GM18867 (cell line): ENCODE data around the gene SMAD6.

Source experiments
- ATAC-seq: cut with Tn5 transposase; IDR thresholded peaks from one replicate; pipeline ENCODE4 v1.9.1; 2021; ENCODE audit warnings: mild to moderate bottlenecking, moderate library complexity; ENCODE audit not compliant: unreplicated experiment

The SMAD6 gene

DNA sequence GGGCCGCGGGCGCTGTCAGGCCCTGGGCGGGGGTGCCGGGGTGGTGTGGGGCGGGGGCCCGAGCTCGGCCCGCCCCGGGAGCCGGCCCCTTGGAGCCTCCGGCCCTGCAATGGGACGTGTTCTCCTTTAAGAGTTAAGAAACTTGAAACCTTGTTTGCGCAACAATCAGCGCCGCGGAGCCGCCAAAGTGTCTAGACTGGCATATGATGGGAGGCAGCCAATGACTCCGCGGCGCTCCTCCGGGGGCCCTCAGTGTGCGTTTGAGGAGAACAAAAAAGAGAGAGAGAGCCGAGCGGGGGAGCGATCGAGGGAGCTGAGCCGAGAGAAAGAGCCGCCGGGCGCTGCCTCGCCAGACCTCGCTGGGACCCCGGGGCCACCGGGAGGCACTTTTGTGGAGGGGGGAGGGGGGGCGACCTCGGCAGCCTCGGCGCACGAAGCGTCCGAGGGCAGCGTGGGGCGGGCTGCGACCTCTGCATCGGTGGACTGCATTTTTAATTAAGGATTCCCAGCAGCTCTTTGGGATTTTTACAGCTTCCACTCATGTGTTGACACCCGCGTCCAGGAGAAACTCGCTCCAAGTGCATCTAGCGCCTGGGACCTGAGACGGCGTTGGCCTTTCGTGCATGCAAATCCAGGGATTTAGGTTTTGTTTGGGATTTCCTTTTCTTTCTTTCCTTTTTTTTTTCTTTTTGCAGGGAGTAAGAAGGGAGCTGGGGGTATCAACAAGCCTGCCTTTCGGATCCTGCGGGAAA is at the start of gene SMAD6:
TSS of gene SMAD6 (plus strand) at position 202 of the 752 bp plus-strand sequence. CDS start 1,023 bp downstream, outside the sequence.
- peak; percentile 35 for ATAC-seq

DNA sequence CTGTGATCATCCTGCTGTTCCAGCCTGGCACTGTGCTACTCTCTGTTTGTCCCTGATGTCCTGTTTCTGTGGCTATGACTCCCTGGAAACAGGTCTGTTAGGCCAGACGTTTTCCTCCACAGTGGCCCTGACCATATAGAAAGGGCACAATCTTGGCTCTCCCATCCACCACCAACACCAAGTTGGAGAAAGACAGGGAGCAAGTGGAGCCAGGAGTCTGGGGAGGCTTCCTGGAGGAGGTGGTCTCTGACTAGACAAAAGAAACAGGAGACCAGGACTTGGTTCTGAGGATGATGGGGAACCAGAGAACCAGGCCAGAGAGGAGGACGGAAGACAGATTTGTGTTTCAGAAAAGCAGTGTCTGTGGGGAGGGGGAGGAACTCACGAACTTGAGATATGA is 49.2 kb upstream of the SMAD6 start:
- no peak for ATAC-seq

DNA sequence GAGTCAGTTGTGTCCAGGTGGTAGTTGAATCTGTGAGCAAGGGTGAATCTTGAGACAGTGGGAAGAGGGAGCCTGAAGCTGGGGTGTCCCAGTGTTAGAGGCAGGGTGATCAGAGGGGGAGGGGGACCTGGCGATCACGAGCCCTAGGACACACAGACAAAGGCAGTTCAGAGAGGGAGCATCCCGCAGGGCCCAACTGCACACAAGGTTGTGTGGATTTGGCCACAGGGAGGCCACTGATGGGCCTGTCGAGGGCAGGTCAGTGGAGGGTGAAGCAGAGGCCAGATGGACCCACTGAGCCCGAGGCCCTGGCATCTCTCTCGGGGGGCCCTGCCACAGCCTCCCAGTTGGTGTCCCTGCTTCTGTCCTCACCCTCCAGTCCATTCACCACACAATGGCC is 48.6 kb upstream of the SMAD6 start:
- no peak for ATAC-seq

DNA sequence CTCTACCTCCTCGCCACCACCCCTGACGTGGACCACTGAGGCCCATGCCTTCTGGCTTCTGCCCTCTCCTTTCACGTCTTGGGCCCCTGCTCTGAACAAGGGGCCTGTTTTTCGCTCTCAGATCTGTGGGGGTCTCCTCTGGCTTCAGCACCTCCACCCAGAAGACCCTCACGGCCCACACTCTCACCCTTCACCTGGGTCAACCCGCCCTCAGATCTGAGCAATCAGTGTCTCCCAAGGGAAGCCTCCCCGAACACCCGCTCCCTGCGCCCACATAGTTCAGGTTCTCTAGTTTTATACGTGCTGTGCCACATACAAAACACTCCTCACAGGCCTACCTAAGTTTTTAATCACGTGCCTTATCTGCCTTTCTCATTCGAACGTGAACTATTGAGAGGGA is 48.2 kb upstream of the SMAD6 start:
- no peak for ATAC-seq

DNA sequence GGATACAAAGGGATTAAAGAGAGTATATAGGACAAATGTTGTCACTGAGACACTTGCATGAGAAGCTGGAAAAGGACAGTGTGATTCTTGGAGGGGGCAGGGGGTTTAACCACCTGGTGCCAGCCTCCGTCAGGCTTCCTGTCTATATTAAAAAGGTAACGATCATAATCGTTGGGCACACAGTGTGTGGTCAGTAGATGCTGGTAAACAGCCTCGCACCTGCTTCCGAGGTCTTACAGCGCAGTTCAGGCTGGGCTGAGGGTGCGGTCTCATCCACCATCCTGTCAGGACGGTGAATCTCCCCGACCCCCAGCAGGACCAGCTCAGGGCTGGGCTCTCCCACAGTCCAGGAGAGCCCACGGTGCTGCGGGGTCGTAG is 47.7 kb upstream of the SMAD6 start:
- no peak for ATAC-seq

- no peak for ATAC-seq
These were observed 47.2 kb upstream of the SMAD6 start for GRCh38 chr15:66654739-66655375.

DNA sequence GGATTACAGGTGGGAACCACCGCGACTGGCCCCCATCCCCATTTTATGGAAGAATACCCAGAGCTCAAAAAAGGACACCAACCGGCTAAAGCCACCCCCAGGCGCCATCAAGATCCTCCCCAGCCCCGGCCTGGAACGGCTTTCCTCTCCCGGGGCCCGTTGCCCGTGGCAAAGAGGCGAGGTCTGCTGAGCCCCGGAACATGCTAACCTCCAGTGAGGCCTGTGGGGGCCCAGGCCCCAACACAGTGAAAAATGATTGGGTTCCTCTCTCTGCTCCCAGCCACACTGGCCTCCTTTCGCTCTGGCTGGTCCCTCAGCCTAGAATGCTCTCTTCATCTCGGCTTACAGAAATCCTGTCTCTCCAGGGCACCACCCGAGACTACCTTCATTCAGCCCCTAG is 46.5 kb upstream of the SMAD6 start:
- ATAC-seq: no peak

GRCh38 chr15:66655997-66656396 is 46.0 kb upstream of the SMAD6 start:
- no peak for ATAC-seq

DNA sequence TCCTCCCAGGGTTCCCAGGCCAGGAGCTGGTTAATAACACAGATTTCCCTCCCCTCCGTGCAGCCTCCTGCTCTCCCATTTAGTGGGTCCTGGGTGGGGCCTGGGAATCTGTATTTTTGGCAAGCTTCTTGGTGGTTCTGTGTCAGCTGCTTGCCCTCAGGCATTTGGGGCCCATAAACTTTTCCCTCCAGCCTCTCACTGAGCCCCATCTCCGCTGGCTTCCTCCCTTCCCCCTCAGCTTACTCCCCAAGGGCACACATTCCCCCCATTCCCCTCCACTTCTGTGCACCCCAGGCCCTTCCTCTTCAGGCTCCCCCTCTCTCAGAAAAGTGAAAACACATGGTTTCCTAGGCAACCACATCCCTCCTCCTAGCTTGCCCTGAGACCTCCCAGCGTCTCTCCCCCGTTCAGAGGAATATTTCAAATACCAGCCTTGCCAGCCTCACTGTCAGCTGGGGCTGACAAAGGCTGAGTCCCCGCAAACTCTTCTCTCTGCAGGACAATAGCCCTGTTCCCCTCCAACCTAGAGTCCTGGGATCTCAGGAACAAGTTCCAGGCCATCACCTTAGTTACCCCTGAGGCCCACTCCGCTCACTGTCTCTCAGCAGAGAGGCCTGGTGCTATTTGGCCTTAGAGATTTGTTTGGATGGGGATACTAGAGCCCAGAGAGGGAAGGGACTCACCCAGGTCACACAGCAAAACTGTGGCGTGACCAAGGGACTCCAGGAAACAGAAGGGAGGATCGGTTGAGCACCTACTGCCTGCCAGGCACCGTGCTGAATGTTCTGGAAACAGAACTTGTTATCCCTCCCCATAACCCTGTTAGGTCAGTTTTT is 44.6 kb upstream of the SMAD6 start:
- no peak for ATAC-seq

DNA sequence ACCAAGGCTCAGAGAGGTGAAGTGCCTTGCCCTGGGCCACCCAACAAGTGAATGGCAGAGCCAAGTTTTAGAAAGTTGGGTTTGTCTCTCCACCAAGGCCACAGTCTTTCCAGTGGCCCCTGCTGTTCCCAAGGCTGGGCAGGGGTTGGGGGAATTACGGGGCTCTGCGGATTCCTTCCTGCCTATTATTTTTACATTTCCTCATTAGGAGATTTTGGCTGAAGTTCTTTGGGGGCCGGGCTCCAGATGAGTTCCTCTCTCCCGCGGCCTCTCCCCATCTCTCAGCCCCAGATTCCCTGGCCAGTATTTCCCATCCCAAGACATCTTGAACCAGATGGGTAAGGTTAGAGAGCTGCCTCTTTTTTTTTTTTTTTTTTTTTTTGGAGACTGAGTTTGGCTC is 44.0 kb upstream of the SMAD6 start:
- ATAC-seq: no peak

GRCh38 chr15:66658855-66659254 is 43.2 kb upstream of the SMAD6 start:
- ATAC-seq: no peak

- no peak for ATAC-seq
These were observed 42.7 kb upstream of the SMAD6 start for GRCh38 chr15:66659384-66659783.

DNA sequence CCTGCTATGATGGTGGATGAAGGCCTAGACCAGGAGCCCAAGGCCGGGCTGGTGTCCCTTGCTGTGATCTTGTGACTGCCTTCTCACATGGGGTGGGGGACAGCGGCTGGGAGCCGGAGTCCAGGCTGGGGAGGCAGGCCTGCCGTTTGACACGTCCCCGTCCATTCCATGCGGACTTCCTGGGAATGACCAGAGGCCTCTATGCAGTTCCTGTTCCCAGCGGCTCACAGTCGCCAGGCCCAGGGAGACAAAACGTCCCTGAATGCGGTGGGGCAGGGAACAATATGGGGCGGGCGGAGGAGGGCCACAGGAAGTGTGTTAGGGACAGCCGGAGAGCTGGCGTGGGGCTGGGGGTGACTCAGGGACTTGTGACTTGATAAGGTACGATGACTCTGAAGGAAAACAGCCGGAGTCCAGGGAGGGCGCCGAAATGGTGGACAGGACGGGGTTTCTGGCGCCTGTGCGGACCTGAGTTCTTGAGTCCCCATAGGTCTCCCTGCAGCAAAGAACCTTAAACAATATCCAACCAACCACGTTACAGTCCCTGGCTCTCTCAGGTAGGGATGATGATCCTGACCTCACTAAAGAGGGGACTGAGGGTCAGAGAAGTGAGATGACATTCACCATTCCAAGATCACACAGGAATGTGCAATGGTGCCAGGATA is 40.5 kb upstream of the SMAD6 start:
- ATAC-seq: no peak

- no peak for ATAC-seq
These were observed 39.5 kb upstream of the SMAD6 start for GRCh38 chr15:66662522-66662921.

DNA sequence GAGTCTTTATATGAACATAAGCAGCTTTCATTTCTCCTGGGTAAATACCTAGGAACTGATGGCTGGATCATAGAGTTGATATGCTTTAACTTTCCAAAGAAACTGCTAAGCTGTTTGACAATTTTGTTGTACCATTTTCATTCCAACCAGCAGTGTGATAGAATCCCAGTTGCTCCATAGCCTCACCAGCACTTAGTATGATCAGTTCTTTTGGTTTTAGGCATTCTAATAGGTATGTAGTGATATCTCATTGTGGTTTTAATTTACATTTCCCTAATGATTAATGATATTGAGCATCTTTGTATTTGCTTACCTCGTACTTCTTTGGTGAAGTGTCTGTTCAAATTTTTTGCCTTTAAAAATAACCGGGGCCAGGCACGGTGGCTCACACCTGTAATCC is 38.4 kb upstream of the SMAD6 start:
- no peak for ATAC-seq

DNA sequence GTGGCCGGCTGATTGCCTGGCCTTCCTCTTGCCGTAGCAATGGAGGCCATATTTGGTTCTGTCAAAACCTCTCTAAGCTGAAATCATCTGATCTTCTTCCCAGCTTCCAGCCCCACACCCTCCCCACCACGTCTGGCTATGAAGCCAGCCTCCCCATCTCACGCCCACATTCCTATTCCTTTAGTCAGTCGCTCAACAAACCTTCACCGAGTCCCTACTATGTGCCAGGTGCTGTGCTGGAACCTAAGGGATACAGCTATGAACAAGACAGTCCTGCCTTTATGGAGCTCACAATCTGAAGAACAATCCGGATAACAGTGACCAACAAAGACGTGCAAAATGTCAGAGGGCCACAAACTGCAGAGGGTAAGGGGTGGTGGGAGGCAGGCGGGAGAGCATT is 31.9 kb upstream of the SMAD6 start:
- no peak for ATAC-seq

GRCh38 chr15:66670762-66671580 is 31.1 kb upstream of the SMAD6 start:
- no peak for ATAC-seq

DNA sequence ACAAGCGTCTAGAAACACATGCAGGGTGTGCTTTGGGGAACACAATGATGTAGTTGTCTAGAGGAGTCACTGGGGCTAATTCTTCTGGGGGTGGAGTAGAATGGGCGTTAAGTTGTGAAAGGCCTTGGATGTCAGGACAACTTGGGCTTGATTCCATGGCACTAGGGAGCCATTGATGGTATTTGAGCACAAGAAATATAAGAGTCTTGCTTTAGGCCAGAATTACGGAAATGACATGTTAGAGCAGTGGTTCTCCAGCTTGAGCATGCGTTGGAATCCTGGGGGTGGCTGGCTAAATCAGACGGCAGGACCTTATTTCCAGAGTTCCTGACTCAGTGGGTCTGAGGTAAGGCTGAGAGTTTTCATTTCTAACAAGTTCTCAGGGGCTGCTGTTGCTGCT is 29.2 kb upstream of the SMAD6 start:
- ATAC-seq: no peak

- ATAC-seq: no peak
These were observed 28.4 kb upstream of the SMAD6 start for GRCh38 chr15:66673410-66674322.
